Tibial nerve (tissue), 4 donors: ENCODE results near the gene EPN3. TPM values are rescaled to one million over a fixed set of nuclear protein-coding genes. Genes with fewer than 3 reads are reported as not detected.

ENCODE experiments used
- DNase-seq, 2 donors: peaks; one replicate each; pipeline ENCODE4 v3.0.0-alpha.2; 2019; ENCODE audit warnings: low spot score in 2 of 2
- H3K27ac ChIP-seq, 4 donors: fragments of 200-600 bp; sonication (generic) in 3 of 4; one replicate each; pipeline ENCODE4 v1.5.1; 2017 to 2019; ENCODE audit warnings: mild to moderate bottlenecking in 1 of 4
- H3K27me3 ChIP-seq, 2 donors: fragments of 200-600 bp; sonication (generic) in 1 of 2; one replicate each; pipeline versions ENCODE4 v1.5.1 to v1.6.0; 2017 to 2019
- H3K36me3 ChIP-seq, 3 donors: fragments of 200-600 bp; sonication (generic); one replicate each; pipeline ENCODE4 v1.5.1; 2018 to 2019
- H3K4me1 ChIP-seq, 4 donors: fragments of 200-600 bp; sonication (generic) in 3 of 4; one replicate each; pipeline ENCODE4 v1.5.1; 2017 to 2019
- H3K4me3 ChIP-seq, 4 donors: fragments of 200-600 bp; sonication (generic) in 3 of 4; one replicate each; pipeline ENCODE4 v1.5.1; 2017 to 2019; ENCODE audit warnings: mild to moderate bottlenecking in 1 of 4, moderate library complexity in 1 of 4
- H3K9me3 ChIP-seq, 4 donors: fragments of 200-600 bp; sonication (generic) in 3 of 4; one replicate each; pipeline ENCODE4 v1.5.1; 2017 to 2019
- CTCF ChIP-seq, 5 experiments: fragments of 200-600 bp in 3 of 5; fragments of 450-650 bp in 2 of 5; sonication (generic) in 3 of 5; IDR thresholded peaks; one replicate each; pipeline ENCODE4 v1.5.1; 2016 to 2019; ENCODE audit warnings: antibody characterized with exemption in 5 of 5, mild to moderate bottlenecking in 3 of 5, moderate library complexity in 2 of 5
- EP300 ChIP-seq, 2 donors: sonication (generic); formaldehyde crosslinking; IDR thresholded peaks; one replicate each; pipeline ENCODE4 v1.6.1; 2017; ENCODE audit warnings: antibody characterized with exemption in 2 of 2, mild to moderate bottlenecking in 1 of 2
- POLR2A ChIP-seq, 2 donors: fragments of 450-650 bp; IDR thresholded peaks; one replicate each; pipeline ENCODE4 v1.6.1; 2017; ENCODE audit warnings: antibody characterized with exemption in 2 of 2, mild to moderate bottlenecking in 2 of 2, moderate library complexity in 2 of 2
- WGBS, 2 donors: methylation state at CpG; one replicate each; pipeline ENCODE4 v1.1.5; 2018; 5-methylcytosine and 5-hydroxymethylcytosine counted together
- total RNA-seq, 4 donors: library from RNA; depleted of rRNA; stranded (reverse); fragments of >200 nt; gene quantifications; one replicate each; pipeline ENCODE4 v1.1.0, GENCODE V29; 2016

The EPN3 gene
- total RNA-seq, 4 donors from 2014 or later, result 0.22 to 0.42 TPM; not detected in 2

GRCh38 chr17:50589095-50589705, 56.7 kb downstream of the EPN3 start:
- Histone ChIP-seq H3K36me3 (no peaks in the 10 kb centered on the region), H3K27me3 (no peaks in the 10 kb centered on the region), H3K4me1 (peaks cover 0 to 31% (median 2%) of the 10 kb centered on the region in 4 donors), H3K4me3 (no peak overlapping the region), H3K9me3 (no peaks in the 10 kb centered on the region), H3K27ac (no peak overlapping the region)
- WGBS, 2 donors, result 40 to 57% methylated on average over 10 of the region's 10 CpGs
- no peak for DNase-seq
- TF ChIP-seq CTCF (IDR thresholded peaks at IDR 0.05) (no peak), EP300 (IDR thresholded peaks at IDR 0.05) (no peak), POLR2A (IDR thresholded peaks at IDR 0.05) (no peak)

GRCh38 chr17:50590946-50591737, 58.6 kb downstream of the EPN3 start:
- no peaks in the 10 kb centered on the region for H3K27me3 ChIP-seq
- H3K4me1 ChIP-seq, result peaks cover 0 to 31% (median 2%) of the 10 kb centered on the region in 4 donors
- H3K27ac ChIP-seq, result no peak overlapping the region
- no peak overlapping the region for H3K4me3 ChIP-seq
- no peaks in the 10 kb centered on the region for H3K9me3 ChIP-seq
- TF ChIP-seq POLR2A (IDR thresholded peaks at IDR 0.05) (no peak), CTCF (IDR thresholded peaks at IDR 0.05) (no peak), EP300 (IDR thresholded peaks at IDR 0.05) (no peak)
- no peaks in the 10 kb centered on the region for H3K36me3 ChIP-seq
- 87 to 91% methylated on average over 10 to 24 of the region's 24 CpGs for WGBS, 2 donors
- DNase-seq, result no peak

DNA sequence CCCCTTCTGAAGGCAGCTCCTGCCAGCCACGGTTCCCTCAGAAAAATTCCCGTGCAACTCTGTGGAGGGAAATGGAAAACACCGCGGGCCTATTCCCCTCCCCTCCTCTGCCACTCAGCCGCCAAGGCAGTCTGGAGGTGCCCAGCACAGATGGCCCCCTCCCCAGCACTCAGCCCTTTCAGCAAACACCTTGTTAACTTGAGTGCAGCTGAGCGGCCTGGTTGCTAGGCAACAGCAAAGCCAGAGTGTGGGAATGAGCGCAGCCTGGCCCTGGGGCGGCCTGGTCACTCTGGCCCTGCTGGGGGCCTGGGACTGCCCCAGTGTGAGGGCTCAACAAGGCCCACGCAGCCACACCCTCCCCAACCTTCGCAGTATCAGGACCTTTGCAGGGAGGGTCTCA, 60.8 kb downstream of the EPN3 start:
- TF ChIP-seq EP300 (IDR thresholded peaks at IDR 0.05), result no peak
- TF ChIP-seq CTCF (IDR thresholded peaks at IDR 0.05), result no peak
- no peak for TF ChIP-seq POLR2A (IDR thresholded peaks at IDR 0.05)
- H3K9me3 ChIP-seq, result no peaks in the 10 kb centered on the region
- H3K4me3 ChIP-seq, result no peak overlapping the region
- peaks cover 0 to 28% (median 2%) of the 10 kb centered on the region in 4 donors for H3K4me1 ChIP-seq
- H3K27ac ChIP-seq, result no peak overlapping the region
- H3K36me3 ChIP-seq, result no peaks in the 10 kb centered on the region
- H3K27me3 ChIP-seq, result no peaks in the 10 kb centered on the region
- WGBS, 2 donors, result 50 to 54% methylated on average over 9 to 10 of the region's 10 CpGs
- DNase-seq, result no peak

Other genes starting within 250 kb of the EPN3 start
- gene XYLT2, start 186.6 kb upstream of the EPN3 start, total RNA-seq, result 10 to 100 TPM; 27.6 to 32.3 (median 29.9) TPM
- gene MRPL27, start 159.6 kb upstream of the EPN3 start, total RNA-seq, result 10 to 100 TPM; 32.4 to 45.9 (median 34.9) TPM
- 1 to 10 TPM in 2 of 4 donors, under 1 TPM in 2; 0.42 to 1.7 (median 1.1) TPM for gene EME1, start 159.5 kb upstream of the EPN3 start, total RNA-seq
- gene LRRC59, start 135.2 kb upstream of the EPN3 start, total RNA-seq, result 10 to 100 TPM; 26.0 to 72.6 (median 36.3) TPM
- gene ACSF2, start 106.5 kb upstream of the EPN3 start, total RNA-seq, result 10 to 100 TPM; 20.5 to 69.3 (median 31.9) TPM
- not detected for gene CHAD, start 63.9 kb upstream of the EPN3 start, total RNA-seq
- gene RSAD1, start 53.9 kb upstream of the EPN3 start, total RNA-seq, result 10 to 100 TPM; 30.8 to 61.8 (median 32.9) TPM
- 1 to 10 TPM; 1.2 to 6.8 (median 4.0) TPM for gene MYCBPAP, start 24.3 kb upstream of the EPN3 start, total RNA-seq
- 100 to 1,000 TPM in 1 of 4 donors, 10 to 100 TPM in 3; 80.8 to 151 (median 89.6) TPM for gene SPATA20, start 14.4 kb downstream of the EPN3 start, total RNA-seq
- 1 to 10 TPM in 1 of 4 donors, under 1 TPM in 1, not detected in 2; 0.21 to 2.2 TPM for gene CACNA1G, start 28.0 kb downstream of the EPN3 start, total RNA-seq
- gene ABCC3, start 102.1 kb downstream of the EPN3 start, total RNA-seq, result 10 to 100 TPM in 1 of 4 donors, 1 to 10 TPM in 3; 1.5 to 19.2 (median 7.3) TPM
- 10 to 100 TPM; 48.0 to 80.6 (median 55.0) TPM for gene ANKRD40, start 175.2 kb downstream of the EPN3 start, total RNA-seq
- 100 to 1,000 TPM in 3 of 4 donors, 10 to 100 TPM in 1; 80.8 to 114 (median 105) TPM for gene LUC7L3, start 186.9 kb downstream of the EPN3 start, total RNA-seq
- gene ANKRD40CL, start 234.8 kb downstream of the EPN3 start, total RNA-seq, result not detected